HG03571 (cell line): ENCODE results near the gene LAMC1.

ENCODE experiments used
- ATAC-seq: cut with Tn5 transposase; IDR thresholded peaks from one replicate; pipeline ENCODE4 v1.9.1; 2021; ENCODE audit not compliant: unreplicated experiment

LAMC1 gene

DNA sequence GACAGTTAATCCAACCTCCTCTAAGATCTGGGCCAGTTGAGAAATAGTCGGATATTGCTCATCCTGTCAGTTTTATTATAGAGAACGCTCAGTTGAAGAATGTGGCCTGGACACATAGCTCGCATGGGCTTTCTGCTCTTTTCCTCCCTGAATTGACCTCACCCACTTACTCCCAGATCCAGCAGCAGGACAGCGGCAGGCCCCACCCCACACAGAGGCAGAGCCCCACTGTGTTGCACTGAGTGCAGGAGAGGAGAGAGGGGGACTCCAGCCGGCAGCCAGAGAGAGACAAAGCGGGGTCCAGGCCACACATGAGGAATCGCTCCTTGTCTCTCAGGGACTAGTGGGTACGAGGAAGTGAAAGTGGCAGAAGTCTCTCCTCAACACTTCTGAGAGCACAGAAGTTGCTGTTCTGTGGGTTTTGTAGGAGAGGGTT is 78.6 kb downstream of the LAMC1 start:
- ATAC-seq: no peak

DNA sequence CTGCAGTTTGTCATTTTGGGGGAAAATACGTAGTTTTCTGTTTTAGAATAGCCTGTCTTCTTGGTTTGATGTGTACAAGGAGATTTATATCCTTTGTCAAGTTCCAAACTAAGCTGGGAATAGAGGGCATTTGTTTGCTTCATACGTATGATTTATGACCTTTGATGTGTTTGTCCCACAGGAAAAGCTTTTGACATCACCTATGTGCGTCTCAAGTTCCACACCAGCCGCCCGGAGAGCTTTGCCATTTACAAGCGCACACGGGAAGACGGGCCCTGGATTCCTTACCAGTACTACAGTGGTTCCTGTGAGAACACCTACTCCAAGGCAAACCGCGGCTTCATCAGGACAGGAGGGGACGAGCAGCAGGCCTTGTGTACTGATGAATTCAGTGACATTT is 79.9 kb downstream of the LAMC1 start:
- no peak for ATAC-seq

DNA sequence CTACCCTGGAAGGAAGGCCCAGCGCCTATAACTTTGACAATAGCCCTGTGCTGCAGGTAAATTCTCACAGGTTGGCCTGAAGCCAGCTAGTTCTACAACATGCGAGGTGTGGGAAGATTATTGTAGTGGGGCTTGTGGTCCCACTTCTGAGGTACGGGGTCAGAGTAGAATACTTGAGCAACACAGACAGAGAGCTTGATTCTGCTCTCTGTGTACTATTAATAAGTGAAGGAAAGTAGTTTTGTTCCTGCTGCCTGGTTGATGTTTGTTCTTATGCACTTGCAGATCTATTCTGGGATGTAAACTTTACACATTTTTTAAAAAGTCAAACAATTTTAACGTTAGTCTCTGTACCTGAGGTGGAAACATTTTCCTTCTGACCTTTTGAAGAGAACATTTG is 80.4 kb downstream of the LAMC1 start:
- ATAC-seq: no peak

GRCh38 chr1:183105449-183105848 is 82.2 kb downstream of the LAMC1 start:
- ATAC-seq: no peak

GRCh38 chr1:183106166-183106565 is 82.9 kb downstream of the LAMC1 start:
- no peak for ATAC-seq

- ATAC-seq: no peak
Observed at GRCh38 chr1:183106746-183107145, 83.5 kb downstream of the LAMC1 start.

DNA sequence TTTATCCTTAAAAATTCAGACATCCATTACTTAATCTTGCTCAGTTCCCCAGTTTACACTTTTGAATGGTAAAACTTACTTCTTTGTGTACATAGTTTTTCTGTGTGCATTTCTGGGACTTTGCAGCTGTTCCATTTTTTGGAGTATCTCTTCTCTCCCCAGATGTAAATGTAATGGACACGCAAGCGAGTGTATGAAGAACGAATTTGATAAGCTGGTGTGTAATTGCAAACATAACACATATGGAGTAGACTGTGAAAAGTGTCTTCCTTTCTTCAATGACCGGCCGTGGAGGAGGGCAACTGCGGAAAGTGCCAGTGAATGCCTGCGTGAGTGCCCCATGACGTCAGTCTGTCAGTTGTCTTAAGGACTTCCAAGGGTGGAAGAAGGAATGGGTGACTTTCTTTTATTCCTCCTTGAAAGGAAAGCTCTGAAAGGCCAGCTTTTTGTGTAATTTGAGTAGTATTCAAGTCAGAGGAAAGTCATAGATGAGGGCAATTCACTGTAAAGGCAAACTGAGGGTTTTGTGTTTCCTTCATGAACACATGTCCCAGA is 87.2 kb downstream of the LAMC1 start:
- ATAC-seq: no peak

GRCh38 chr1:183114441-183114840 is 91.2 kb downstream of the LAMC1 start:
- ATAC-seq: no peak

- ATAC-seq: no peak
Observed at GRCh38 chr1:183116416-183116815, 93.2 kb downstream of the LAMC1 start.

DNA sequence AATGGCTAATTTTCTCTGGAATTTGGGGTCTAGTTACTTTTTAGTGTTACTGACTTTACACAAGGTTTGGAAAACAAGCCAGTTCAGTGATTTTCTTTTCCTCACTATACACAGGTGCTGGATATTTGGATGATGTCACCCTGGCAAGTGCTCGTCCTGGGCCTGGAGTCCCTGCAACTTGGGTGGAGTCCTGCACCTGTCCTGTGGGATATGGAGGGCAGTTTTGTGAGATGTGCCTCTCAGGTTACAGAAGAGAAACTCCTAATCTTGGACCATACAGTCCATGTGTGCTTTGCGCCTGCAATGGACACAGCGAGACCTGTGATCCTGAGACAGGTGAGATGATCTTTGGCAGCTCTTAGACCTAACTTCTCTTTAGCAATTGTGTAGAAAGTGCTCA is 98.4 kb downstream of the LAMC1 start:
- ATAC-seq: no peak

DNA sequence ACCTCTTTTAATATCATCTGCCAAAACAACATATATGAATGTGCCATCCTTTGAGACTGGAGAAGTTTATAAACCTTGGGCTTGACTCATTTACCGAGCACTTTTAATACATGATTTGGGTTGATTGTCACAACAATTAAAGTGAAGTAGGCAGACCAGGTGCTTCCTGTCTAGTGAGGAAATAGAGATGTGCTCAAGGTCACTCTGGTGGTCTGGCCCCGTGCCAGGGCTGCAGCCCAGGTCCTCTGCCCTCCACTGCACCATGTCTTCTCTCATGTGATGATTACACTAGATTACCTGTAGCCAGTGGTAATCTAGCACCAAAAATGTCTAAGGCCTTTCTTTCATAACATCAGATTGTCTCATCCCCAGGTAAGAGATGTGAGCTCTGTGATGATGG is 101.0 kb downstream of the LAMC1 start:
- peak; percentile 68 for ATAC-seq

DNA sequence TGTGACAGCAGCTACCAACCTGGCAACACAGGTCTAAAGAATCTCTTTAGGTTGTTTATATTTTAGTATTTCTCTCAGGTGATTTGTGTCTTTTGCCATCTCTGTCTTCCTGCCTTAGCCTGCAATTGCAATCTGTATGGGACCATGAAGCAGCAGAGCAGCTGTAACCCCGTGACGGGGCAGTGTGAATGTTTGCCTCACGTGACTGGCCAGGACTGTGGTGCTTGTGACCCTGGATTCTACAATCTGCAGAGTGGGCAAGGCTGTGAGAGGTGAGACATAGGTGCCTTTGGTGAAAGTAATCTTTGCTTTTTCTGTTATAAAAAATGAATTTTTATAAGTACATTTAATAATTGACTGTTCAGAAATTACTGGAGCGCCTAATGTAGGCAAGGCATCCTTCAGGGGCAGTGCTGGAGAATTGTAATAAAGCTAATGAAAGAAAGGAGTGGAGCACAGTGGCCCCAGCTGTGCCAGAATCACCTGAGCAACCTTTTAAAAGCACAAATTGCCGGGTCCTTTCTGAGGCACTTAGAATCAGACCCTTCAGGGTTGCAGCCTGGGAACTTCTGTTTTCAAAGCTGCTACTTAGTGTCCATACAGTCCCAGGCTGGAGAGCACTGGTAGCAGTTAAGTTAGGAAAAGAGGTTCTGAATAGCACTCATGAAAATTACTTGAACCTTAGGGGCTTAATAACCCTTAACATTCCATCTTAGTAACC is 102.2 kb downstream of the LAMC1 start:
- no peak for ATAC-seq

DNA sequence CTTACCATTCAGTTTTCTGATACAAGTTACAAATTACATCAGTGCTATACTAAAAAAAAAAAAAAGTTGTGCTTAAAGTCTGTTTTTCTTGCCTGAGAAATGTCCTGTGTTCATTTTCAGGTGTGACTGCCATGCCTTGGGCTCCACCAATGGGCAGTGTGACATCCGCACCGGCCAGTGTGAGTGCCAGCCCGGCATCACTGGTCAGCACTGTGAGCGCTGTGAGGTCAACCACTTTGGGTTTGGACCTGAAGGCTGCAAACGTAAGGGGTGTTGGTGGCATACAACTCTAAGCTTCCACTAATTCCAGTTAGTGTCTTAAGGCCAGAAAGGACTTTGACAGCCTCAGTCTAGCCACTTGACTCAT is 102.8 kb downstream of the LAMC1 start:
- no peak for ATAC-seq

GRCh38 chr1:183126528-183126927 is 103.3 kb downstream of the LAMC1 start:
- ATAC-seq: no peak

- no peak for ATAC-seq
Observed at GRCh38 chr1:183129921-183130690, 106.9 kb downstream of the LAMC1 start.

DNA sequence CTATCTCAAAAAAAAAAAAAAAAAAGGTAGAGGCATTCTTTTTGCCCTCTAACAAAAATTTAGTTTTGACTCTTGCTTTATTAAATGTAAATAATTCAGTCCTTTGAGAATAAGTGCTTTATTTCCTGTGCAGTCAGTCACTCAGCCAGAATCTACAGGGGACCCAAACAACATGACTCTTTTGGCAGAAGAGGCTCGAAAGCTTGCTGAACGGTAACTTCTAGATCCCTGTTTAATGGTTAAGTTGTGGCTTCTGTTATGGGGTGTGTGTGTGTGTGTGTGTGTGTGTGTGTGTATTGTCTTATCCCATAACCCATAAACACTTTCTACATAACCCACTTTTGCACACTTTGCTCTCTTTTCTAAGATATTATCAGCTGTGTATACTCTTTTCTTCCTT is 107.9 kb downstream of the LAMC1 start:
- no peak for ATAC-seq

DNA sequence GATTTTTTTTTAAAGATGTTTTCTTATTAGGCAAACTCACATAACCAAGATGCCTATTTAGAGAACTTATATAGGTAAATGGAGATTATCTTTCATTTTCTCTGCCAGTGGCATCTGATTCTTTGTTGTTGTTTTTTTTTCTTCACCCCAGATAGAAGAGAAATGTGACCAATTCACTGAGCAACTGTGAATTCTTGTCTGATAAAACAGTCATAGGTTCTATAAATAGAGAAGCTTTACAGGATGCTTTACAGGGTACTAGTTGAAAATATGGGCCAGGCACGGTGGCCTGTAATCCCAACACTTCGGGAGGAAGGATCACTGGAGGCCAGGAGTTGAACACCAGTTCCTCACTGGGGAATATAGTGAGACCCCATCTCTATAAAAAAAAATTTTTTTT is 112.1 kb downstream of the LAMC1 start:
- ATAC-seq: no peak

GRCh38 chr1:183137782-183138181 is 114.6 kb downstream of the LAMC1 start:
- ATAC-seq: no peak

DNA sequence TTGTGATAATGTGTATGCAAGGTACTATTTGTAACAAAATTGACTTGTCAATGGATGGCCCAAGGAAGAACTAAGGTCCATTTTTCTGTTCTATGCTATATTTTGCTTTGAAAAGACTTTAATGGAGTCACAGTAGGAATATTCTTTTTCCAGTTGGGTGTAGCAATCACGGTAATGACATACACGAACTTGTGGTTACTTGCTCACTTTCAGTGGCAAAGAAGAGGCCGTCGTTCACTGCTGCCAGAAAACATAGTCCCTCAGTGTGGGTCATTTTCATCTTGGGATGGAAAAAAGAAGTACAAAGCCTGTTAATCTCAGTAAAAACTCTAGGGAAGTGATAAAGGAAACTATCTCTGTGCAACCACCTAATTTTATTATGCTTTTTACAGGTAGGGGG is 115.1 kb downstream of the LAMC1 start:
- no peak for ATAC-seq

- no peak for ATAC-seq
Observed at GRCh38 chr1:183139281-183139942, 116.2 kb downstream of the LAMC1 start.

GRCh38 chr1:183140633-183141032 is 117.4 kb downstream of the LAMC1 start:
- ATAC-seq: no peak

GRCh38 chr1:183142171-183142570 is 119.0 kb downstream of the LAMC1 start:
- no peak for ATAC-seq
